ENCODE data around the gene ADCK2. TPM values are rescaled to one million over a fixed set of nuclear protein-coding genes. Genes with fewer than 3 reads are reported as not detected.

Gene ADCK2
- total RNA-seq, 3 donors from 2014 or later (not counting 1 experiment from before 2014, with no cell fraction given) = 12.6 to 20.7 (median 15.8) TPM

- intact Hi-C loops (cut with micrococcal nuclease) = no loop called here
- Mint-ChIP-seq H3K36me3 (no peaks in the 10 kb centered on the region), H3K27ac (no peak overlapping the region), H3K27me3 (ENCODE audit: low read depth in 2 of 2) (no peaks in the 10 kb centered on the region), H3K4me3 (no peak overlapping the region), H3K9me3 (no peaks in the 10 kb centered on the region), H3K4me1 (peaks cover 0 to 3% of the 10 kb centered on the region in 2 donors)
- no peak for ATAC-seq
- Histone ChIP-seq H3K4me3 (ENCODE audit: low read length) (no peak overlapping the region), H3K27ac (ENCODE audit: low read length) (no peak overlapping the region), H3K27me3 (ENCODE audit: control insufficient read depth, insufficient read depth, low read length) (no peaks in the 10 kb centered on the region), H3K4me1 (ENCODE audit: control insufficient read depth, insufficient read depth, low read length) (no peaks in the 10 kb centered on the region), H3K36me3 (ENCODE audit: control insufficient read depth, insufficient read depth, low read length) (peaks cover 28% of the 10 kb centered on the region), H3K9me3 (ENCODE audit: control insufficient read depth, insufficient read depth, low read length) (no peaks in the 10 kb centered on the region)
- 93% methylated on average over 3 of the region's 3 CpGs for WGBS (ENCODE audit: insufficient coverage)
- TF ChIP-seq, protein P1, sequence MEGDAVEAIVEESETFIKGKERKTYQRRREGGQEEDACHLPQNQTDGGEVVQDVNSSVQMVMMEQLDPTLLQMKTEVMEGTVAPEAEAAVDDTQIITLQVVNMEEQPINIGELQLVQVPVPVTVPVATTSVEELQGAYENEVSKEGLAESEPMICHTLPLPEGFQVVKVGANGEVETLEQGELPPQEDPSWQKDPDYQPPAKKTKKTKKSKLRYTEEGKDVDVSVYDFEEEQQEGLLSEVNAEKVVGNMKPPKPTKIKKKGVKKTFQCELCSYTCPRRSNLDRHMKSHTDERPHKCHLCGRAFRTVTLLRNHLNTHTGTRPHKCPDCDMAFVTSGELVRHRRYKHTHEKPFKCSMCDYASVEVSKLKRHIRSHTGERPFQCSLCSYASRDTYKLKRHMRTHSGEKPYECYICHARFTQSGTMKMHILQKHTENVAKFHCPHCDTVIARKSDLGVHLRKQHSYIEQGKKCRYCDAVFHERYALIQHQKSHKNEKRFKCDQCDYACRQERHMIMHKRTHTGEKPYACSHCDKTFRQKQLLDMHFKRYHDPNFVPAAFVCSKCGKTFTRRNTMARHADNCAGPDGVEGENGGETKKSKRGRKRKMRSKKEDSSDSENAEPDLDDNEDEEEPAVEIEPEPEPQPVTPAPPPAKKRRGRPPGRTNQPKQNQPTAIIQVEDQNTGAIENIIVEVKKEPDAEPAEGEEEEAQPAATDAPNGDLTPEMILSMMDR (IDR thresholded peaks at IDR 0.05) = no peak
- no peak for DNase-seq
Measured at GRCh38 chr7:140683657-140684056, 10.9 kb downstream of the ADCK2 start.

GRCh38 chr7:140684066-140684950 lies 11.6 kb downstream of the ADCK2 start:
- no peak overlapping the region for H3K27ac Mint-ChIP-seq
- Histone ChIP-seq H3K4me1 (ENCODE audit: control insufficient read depth, insufficient read depth, low read length) (no peaks in the 10 kb centered on the region), H3K9me3 (ENCODE audit: control insufficient read depth, insufficient read depth, low read length) (no peaks in the 10 kb centered on the region), H3K27me3 (ENCODE audit: control insufficient read depth, insufficient read depth, low read length) (no peaks in the 10 kb centered on the region), H3K4me3 (ENCODE audit: low read length) (no peak overlapping the region), H3K36me3 (ENCODE audit: control insufficient read depth, insufficient read depth, low read length) (peaks cover 25% of the 10 kb centered on the region), H3K27ac (ENCODE audit: low read length) (no peak overlapping the region)
- WGBS (ENCODE audit: insufficient coverage) = 98% methylated on average over 20 of the region's 20 CpGs
- no peaks in the 10 kb centered on the region for H3K27me3 Mint-ChIP-seq (ENCODE audit: low read depth in 2 of 2)
- TF ChIP-seq, protein P1 (IDR thresholded peaks at IDR 0.05) = no peak
- ATAC-seq = no peak
- DNase-seq = no peak
- no peaks in the 10 kb centered on the region for H3K9me3 Mint-ChIP-seq
- intact Hi-C loops (cut with micrococcal nuclease) = no loop called here
- H3K4me3 Mint-ChIP-seq = no peak overlapping the region
- peaks cover 0 to 3% of the 10 kb centered on the region in 2 donors for H3K4me1 Mint-ChIP-seq
- H3K36me3 Mint-ChIP-seq = no peaks in the 10 kb centered on the region

DNA sequence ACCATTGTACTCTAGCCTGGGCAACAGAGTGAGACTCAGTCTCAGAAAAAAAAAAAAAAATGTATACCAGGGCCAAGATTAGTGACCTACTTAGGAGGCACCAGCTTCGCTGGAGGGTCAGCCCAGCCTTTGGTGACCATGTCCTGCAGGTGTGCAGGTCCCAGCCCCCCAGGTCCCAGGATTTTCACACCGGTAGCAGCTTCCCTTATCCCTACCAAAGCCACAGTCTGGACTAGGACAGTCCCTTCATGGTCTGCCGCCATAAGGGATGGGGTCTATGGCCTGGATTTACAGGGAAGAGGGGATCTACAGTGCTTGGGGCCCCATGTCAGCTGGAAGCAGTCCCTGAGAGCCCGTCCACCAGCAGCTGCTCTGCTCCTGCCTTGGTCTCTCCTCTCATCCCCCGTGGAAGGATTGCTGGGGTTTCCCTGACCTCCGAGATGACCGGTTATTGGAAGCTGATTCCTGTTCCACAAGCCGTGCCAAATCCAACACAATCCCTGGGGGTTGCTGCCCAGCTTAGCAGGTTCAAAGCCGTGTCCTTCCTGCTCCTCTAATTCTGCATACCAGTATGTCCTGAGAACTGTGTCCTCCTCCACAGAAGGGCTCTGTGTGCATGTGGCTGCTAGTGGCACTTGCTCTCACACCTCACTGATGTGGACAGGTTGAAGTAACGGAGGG lies 12.8 kb downstream of the ADCK2 start:
- intact Hi-C loops (cut with micrococcal nuclease) = no loop called here
- H3K9me3 Mint-ChIP-seq = no peaks in the 10 kb centered on the region
- H3K27me3 Mint-ChIP-seq (ENCODE audit: low read depth in 2 of 2) = no peaks in the 10 kb centered on the region
- Histone ChIP-seq H3K27me3 (ENCODE audit: control insufficient read depth, insufficient read depth, low read length) (no peaks in the 10 kb centered on the region), H3K4me3 (ENCODE audit: low read length) (no peak overlapping the region), H3K36me3 (ENCODE audit: control insufficient read depth, insufficient read depth, low read length) (peaks cover 28% of the 10 kb centered on the region), H3K4me1 (ENCODE audit: control insufficient read depth, insufficient read depth, low read length) (no peaks in the 10 kb centered on the region), H3K27ac (ENCODE audit: low read length) (no peak overlapping the region), H3K9me3 (ENCODE audit: control insufficient read depth, insufficient read depth, low read length) (no peaks in the 10 kb centered on the region)
- DNase-seq = no peak
- no peaks in the 10 kb centered on the region for H3K36me3 Mint-ChIP-seq
- no peak overlapping the region for H3K4me3 Mint-ChIP-seq
- no peak overlapping the region for H3K27ac Mint-ChIP-seq
- peaks cover 0 to 3% of the 10 kb centered on the region in 2 donors for H3K4me1 Mint-ChIP-seq
- no peak for ATAC-seq
- 97% methylated on average over 10 of the region's 10 CpGs for WGBS (ENCODE audit: insufficient coverage)
- TF ChIP-seq, protein P1 (IDR thresholded peaks at IDR 0.05) = no peak
